T1000 (cell line): ENCODE measurements around the gene DNAH14.
"Not testable (repeated sequence)": the region's sequence is repeated elsewhere in the genome, so short reads cannot be mapped to it uniquely, and the experiment has no call there.

Experiments used
- DNase-seq: peaks from one replicate; lab custom pipeline; 2025; ENCODE audit warnings: mixed read lengths; lab: John Stamatoyannopoulos, UW

DNAH14 gene

DNA sequence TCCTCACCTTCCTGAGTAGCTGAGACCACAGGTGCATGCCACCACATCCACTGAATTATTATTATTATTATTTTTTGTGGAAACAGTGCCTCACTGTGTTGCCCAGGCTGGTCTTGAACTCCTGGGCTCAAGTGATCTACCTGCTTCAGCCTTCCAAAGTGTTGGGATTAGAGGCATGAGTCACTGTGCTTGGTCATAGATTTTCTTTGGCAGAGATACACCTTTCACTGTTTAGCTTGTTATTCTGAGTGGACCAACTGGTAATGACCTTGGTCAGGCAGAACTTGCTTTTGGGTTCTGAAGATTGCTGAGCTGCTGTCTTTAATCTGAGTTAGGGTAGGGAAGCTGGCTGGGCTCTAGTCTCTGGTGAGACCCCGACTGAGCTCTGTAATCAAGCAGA, 66.8 kb downstream of the DNAH14 start:
- DNase-seq = no peak

- DNase-seq = no peak
Measured at GRCh38 chr1:224998185-224998584, 68.7 kb downstream of the DNAH14 start.

- no peak for DNase-seq
Measured at GRCh38 chr1:225004396-225004795, 74.9 kb downstream of the DNAH14 start.

DNA sequence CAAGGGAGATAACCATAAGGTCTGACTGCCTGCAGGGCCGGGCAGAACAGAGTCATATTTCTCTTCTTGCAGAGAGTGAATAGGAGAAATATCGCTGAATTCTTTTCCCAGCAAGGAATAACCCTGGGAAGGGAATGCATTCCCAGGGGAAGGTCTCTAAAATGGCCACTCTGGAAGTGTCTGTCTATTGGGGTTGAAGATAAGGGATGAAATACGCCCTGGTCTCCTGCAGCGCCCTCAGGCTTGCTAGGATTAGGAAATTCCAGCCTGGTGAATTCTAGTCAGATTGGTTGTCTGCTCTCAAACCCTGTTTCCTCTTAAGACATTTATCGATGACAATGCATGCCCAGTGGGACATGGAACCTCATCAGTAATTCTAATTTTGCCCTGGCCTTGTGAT, 76.9 kb downstream of the DNAH14 start:
- not testable (repeated sequence) for DNase-seq

DNA sequence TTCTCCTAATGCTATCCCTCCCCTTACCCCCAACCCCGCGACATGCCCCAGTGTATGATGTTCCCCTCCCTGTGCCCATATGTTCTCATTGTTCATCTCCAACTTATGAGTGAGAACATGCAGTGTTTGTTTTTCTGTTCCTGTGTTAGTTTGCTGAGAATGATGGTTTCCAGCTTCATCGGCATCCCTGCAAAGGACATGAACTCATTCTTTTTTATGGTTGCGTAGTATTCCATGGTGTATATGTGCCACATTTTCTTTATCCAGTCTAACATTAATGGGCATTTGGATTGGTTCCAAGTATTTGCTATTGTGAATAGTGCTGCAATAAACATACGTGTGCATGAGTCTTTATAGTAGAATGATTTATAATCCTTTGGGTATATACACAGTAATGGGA, 78.6 kb downstream of the DNAH14 start:
- DNase-seq = not testable (repeated sequence)

DNA sequence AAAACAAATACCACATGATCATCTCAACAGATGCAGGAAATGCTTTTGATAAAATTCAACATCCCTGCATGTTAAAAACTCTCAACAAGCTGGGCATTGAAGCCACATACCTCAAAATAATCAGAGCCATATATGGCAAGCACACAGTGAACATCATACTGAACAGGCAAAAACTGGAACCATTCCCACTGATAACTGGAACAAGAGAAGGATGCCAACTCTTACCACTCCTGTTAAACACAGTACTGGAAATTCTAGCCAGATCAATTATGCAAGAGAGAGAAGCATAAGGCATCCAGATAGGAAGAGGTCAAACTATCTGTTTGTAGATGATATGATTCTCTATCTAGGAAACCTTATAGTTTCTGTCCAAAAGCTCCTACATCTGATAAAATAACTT, 91.6 kb downstream of the DNAH14 start:
- no peak for DNase-seq

- no peak for DNase-seq
Measured at GRCh38 chr1:225026701-225027100, 97.2 kb downstream of the DNAH14 start.

DNA sequence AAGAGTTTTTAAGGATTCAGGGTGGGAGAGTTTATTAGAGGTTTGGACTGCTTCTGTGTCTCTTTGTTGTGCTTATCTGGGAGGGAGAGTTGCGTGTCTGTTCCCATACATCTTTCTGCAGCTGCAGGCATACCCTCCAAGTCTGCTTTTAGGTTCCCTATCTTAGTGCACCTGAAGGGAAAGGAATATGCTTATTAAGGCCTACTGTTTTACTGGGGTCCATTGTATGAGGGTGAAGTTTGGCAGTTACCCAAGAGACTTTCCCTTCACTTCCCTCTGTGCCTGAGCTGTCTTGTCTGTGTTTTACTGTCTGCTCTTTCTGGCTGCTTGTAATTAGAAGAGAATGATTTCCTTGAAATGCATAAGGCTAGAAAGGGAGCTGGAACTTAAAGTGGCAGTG, 107.0 kb downstream of the DNAH14 start:
- DNase-seq = not testable (repeated sequence)

GRCh38 chr1:225042263-225042662, 112.8 kb downstream of the DNAH14 start:
- DNase-seq = no peak

DNA sequence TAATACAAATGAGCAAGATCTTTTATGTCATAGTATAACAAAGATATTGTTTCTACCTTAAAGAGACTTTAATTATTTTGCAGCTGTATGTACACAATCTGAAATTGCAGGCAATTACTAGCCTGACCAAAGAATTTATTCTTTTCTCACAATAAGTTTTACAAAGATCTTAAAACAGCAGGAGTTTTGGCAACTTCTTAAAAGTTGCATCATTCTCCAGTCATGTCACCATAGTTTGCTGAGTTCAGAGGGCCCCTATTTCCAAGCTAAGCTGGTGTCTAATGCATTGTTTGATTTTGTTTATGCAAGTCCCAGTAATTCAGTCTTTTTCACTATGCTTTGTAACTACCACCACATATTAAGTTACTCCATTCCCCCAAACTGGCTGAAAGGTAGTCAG, 114.8 kb downstream of the DNAH14 start:
- DNase-seq = no peak

GRCh38 chr1:225049594-225049993, 120.1 kb downstream of the DNAH14 start:
- no peak for DNase-seq

- DNase-seq = no peak
Measured at GRCh38 chr1:225063722-225064121, 134.2 kb downstream of the DNAH14 start.

- DNase-seq = no peak
Measured at GRCh38 chr1:225070972-225071371, 141.5 kb downstream of the DNAH14 start.

DNA sequence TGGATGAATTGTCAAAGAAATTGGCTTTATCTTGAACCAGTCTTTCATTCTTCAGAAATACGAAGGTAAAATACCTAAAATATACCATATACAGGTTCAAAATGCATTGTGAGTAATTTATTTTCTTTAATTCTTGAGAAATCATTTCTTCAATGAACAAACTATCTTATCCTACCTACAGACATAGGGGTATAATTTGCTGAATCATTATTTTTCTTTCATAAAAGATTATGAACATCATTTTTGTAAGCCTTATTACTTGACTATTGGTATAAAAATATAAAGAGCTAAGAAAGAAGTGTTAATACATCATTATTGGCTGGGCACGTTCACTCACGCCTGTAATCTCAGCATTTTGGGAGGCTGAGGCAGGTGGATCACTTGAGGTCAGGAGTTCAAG, 167.7 kb downstream of the DNAH14 start:
- DNase-seq = no peak

DNA sequence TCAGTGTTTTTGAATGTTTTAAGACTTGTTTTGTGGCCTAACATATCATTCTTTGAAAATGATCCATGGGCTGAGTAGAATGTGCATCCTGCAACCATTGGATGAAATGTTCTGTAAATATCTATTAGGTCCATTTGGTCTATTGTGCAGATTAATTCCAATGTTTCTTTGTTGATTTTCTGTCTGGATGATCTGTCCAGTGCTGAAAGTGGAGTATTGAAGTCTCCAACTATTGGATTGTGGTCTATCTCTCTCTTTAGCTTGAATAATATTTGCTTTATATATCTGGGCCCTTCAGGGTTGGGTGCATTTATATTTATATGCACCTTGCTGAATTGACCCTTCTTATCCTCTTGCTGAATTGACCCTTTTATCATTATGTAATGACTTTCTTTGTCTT, 181.5 kb downstream of the DNAH14 start:
- DNase-seq = no peak

- DNase-seq = no peak
Measured at GRCh38 chr1:225113265-225113664, 183.8 kb downstream of the DNAH14 start.

GRCh38 chr1:225114354-225114990, 185.0 kb downstream of the DNAH14 start:
- DNase-seq = no peak

- DNase-seq = no peak
Measured at GRCh38 chr1:225119307-225119706, 189.8 kb downstream of the DNAH14 start.

DNA sequence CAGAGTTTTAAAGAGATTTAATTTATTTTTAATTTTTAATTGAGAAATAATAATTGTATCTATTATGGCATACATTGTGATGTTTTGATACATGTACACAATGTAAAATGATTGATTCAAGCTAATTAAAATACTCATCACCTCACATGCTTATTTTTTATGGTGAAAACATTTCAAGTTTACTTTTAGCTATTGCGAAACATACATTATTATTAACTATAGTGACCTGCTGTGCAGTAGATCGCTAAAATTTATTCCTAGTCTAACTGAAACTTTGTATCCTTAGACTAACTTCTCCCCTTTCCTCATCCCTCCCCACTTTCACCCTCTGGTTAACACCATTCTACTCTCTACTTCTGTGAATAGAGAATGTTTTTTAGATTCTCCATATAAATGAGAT, 191.6 kb downstream of the DNAH14 start:
- DNase-seq = no peak

- no peak for DNase-seq
Measured at GRCh38 chr1:225131869-225132268, 202.4 kb downstream of the DNAH14 start.

DNA sequence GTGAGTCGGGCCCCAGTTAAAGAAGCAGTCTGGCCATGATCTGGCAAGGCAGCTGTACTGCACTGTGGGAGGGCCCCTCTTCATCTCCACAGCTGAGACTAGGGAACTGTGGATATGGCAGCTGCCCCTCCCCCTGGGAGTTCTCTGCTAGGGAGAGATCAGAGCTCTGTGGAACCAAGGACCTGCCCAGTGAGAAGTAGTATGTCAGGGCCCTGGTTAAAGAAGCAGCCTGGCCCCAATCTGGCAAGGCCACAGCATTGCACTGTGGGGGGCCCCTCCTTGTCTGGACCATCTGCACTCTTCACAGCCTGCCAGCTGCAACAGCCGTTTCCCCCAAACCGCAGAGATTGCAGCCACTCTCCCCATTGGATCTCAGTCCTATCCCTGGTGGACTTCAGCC, 208.5 kb downstream of the DNAH14 start:
- no peak for DNase-seq

DNA sequence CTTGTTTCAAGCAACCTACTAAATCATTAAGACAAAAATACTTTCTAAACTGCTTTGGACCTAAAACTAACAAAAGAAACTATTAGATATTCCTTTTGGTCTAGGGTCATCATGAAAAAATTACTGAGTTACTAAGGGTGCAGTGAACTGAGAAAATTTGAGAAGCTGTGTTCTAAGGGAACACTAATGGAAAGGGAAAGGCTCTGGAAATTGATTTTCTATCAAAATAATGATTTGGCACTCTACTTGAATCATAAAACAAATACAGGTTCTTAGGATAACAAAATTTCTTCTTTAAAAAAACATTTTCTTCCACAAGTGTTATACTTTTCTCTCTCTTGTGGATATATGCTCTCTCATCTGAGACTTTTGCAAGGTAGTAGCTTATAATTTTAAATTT, 213.5 kb downstream of the DNAH14 start:
- DNase-seq = no peak

DNA sequence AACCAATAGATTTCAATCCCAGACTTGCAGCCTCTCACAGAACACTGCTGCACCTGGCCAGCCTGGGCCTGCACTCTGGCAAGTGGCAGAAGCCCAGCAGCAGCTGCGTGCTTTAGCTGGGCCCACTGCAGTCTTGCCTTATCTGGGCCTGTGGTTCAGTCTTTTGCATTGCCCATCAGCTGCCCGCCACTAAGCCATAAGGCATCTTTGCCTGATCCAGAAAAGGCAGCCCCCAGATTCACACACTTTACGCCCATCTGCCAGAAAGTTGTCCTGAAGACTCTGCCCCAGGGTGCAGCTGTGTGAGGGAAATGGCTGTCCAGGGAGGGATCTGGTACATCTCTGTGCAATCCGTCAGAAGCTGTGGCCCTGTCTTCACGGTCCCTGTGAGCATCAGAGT, 217.0 kb downstream of the DNAH14 start:
- DNase-seq = no peak

- not testable (repeated sequence) for DNase-seq
Measured at GRCh38 chr1:225147791-225148190, 218.3 kb downstream of the DNAH14 start.

GRCh38 chr1:225152061-225152460, 222.6 kb downstream of the DNAH14 start:
- DNase-seq = no peak
